Omental fat pad (tissue), 4 donors: Measurements from ENCODE around the gene KIAA0040. TPM values are rescaled to one million over a fixed set of nuclear protein-coding genes. Genes with fewer than 3 reads are reported as not detected.
A peak's percentile ranks its signal among the peaks of the same experiment; 100 is the strongest.

Experiments
- ATAC-seq: fragments of 150-250 bp; one replicate; pipeline ENCODE4 v1.9.1; 2016; ENCODE audit warnings: mild to moderate bottlenecking, moderate library complexity; ENCODE audit not compliant: low FRiP score
- DNase-seq: peaks from one replicate; pipeline ENCODE4 v3.0.0-alpha.2; 2019; ENCODE audit warnings: low spot score
- total RNA-seq, 4 donors: library from RNA; depleted of rRNA; stranded (reverse); fragments of >200 nt; gene quantifications; one replicate each; pipeline ENCODE4 v1.1.0, GENCODE V29; 2016
- TF ChIP-seq, protein P1 (sequence below), 3 donors: fragments of 450-650 bp; IDR thresholded peaks; one replicate each; pipeline ENCODE4 v1.5.1; 2016 to 2017; ENCODE audit warnings: antibody characterized with exemption in 3 of 3, mild to moderate bottlenecking in 3 of 3, moderate library complexity in 2 of 3

The KIAA0040 gene
- total RNA-seq, 4 donors from 2014 or later = 83.4 to 172 (median 113) TPM

DNA sequence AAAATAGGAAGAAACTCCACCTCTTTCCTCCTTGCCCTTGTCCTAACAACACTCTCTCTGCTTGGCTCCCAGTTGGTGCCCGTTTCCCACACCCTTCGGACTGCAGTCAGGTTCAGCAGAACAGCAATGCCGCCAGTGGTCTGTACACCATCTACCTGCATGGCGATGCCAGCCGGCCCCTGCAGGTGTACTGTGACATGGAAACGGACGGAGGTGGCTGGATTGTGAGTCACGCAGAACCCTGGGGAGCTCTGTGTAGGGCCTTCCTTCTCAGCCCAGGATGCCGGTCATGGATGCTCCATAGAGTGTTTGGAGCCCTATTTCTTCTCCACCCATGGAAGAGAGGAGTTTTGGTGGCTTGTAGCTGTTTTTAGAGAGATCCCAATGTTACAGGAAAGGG is 64.1 kb downstream of the KIAA0040 start:
- ATAC-seq (peak; percentile 16), DNase-seq (no peak)
- TF ChIP-seq, protein P1, sequence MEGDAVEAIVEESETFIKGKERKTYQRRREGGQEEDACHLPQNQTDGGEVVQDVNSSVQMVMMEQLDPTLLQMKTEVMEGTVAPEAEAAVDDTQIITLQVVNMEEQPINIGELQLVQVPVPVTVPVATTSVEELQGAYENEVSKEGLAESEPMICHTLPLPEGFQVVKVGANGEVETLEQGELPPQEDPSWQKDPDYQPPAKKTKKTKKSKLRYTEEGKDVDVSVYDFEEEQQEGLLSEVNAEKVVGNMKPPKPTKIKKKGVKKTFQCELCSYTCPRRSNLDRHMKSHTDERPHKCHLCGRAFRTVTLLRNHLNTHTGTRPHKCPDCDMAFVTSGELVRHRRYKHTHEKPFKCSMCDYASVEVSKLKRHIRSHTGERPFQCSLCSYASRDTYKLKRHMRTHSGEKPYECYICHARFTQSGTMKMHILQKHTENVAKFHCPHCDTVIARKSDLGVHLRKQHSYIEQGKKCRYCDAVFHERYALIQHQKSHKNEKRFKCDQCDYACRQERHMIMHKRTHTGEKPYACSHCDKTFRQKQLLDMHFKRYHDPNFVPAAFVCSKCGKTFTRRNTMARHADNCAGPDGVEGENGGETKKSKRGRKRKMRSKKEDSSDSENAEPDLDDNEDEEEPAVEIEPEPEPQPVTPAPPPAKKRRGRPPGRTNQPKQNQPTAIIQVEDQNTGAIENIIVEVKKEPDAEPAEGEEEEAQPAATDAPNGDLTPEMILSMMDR (IDR thresholded peaks at IDR 0.05) = no peak

DNA sequence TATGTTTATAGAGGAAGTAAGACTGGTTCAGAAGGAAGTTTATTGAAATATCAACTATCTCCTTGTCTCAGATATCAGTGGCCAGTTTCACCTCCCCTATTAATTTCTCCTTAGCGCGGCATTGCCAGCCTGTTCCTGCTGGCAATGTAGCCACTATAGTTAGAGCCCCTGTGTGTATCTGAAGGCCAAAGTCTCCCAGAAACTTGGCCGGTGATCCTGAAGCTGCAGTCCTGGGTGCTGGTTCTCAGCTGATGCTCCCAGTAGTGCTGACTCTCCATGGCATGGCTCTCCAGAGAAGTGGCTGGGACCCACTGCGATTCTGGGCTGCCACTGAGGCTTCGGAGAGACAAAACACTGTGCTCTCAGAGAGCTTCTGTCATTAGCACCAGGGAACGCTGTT is 65.0 kb downstream of the KIAA0040 start:
- TF ChIP-seq, protein P1 (IDR thresholded peaks at IDR 0.05) = no peak
- DNase-seq (no peak), ATAC-seq (no peak)

DNA sequence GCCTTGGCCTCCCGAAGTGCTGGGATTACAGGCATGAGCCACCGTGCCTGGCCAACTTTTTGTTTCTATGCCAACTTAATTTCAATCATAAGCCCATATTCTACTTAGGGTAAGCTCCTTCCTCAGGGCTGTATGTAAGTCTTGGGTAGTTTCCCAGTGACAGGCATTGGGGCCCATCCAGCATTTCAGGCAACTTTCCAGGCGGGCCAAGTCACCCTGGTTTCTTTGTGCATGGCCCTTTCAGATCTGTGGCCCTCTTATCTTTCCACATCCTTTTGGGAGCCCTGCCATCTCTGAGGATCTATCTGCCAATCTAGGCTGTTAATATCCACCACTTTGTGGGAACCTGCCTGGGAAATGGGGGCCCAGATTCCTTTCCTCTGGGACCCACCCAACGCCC is 66.2 kb downstream of the KIAA0040 start:
- TF ChIP-seq, protein P1 (IDR thresholded peaks at IDR 0.05) = no peak
- ATAC-seq (no peak), DNase-seq (no peak)

DNA sequence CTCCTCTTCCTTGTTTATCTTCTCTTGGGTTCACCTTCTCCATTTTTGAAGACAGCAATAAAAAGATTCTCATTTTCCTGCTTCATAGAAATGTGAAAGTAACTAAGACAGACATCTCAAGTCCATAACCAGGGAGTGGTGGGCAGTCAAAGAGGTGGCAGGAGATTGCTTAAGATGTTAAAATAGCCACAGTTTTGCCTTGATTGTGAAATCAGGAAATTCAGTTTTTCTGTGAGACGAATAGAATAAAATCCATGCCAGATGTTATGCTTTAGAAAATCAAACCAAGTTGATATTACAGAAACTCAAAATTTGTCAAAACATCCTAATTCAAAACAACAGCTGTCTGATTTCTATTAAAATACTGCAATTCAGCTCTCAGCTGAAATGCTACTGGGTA is 67.7 kb downstream of the KIAA0040 start:
- TF ChIP-seq, protein P1 (IDR thresholded peaks at IDR 0.05) = no peak
- DNase-seq (no peak), ATAC-seq (no peak)

DNA sequence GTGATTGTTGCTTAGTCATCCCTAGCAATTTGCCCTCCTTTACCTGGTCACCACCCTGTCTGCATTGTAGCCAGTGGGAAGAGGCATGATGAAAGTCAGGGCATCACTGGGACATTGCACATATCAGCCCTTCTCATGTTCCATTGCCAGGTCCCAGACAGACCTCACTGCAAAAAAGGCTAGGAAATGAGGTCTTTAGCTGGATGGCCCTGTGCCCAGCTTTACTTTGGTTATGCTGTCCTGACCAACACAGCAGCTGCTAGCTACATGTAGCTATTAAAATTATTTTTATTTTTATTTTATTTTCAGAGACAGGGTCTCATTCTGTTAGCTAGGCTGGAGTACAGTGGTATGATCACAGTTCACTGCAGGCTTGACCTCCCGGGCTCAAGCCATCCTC is 72.1 kb downstream of the KIAA0040 start:
- TF ChIP-seq, protein P1 (IDR thresholded peaks at IDR 0.05) = no peak
- ATAC-seq (no peak), DNase-seq (no peak)

DNA sequence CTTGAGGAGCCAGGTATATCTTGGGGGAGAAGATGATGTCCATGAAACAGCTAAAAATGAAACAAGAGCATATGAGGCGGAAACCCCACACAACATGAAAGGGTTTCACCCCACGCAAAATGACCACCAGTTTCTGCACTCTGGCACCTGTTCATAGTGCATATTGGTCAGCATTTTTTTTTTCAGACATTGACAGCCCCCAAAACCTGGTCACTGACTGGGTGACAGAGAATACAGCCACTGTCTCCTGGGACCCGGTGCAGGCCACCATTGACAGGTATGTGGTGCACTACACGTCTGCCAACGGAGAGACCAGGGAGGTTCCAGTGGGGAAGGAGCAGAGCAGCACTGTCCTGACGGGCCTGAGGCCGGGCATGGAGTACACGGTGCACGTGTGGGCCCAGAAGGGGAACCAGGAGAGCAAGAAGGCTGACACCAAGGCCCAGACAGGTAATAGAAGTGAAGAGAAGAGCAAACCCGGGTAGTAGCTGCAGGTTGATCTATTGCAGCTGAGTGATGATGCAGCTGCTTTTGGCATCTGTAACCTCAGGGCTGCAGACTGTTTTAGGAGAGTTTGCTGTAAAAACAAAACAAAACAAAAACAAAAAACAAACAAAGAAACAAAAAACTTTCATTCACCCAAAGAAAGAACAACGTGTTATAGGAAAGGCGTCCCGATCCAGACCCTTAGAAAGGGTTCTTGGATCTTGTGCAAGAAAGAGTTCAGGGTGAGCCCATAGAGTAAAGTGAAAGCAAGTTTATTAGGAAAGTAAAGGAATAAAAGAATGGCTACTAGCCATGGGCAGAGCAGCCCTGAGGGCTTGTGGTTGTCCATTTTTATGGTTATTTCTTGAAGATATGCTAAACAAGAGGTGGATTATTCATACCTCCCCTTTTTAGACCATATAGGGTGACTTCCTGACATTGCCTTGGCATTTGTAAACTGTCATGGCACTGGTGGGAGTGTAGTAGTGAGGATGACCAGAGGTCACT is 73.9 kb downstream of the KIAA0040 start:
- TF ChIP-seq, protein P1 (IDR thresholded peaks at IDR 0.05) = no peak
- no peak for ATAC-seq
- DNase-seq = no peak

DNA sequence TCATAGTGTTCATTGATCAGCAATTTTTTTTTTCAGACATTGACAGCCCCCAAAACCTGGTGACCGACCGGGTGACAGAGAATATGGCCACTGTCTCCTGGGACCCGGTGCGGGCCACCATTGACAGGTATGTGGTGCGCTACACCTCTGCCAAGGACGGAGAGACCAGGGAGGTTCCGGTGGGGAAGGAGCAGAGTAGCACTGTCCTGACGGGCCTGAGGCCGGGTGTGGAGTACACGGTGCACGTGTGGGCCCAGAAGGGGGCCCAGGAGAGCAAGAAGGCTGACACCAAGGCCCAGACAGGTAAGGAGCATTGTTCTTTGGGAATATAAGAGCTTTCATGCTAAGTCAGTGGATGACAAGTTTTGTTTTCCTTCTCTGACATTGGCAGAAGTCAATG is 75.7 kb downstream of the KIAA0040 start:
- TF ChIP-seq, protein P1 (IDR thresholded peaks at IDR 0.05) = no peak
- no peak for DNase-seq
- ATAC-seq = no peak
